NT2/D1 (cell line): ENCODE data around the gene APBA1.

Source experiments
- DNase-seq: peaks from one replicate; pipeline ENCODE4 v3.0.0-alpha.2; 2011; ENCODE audit warnings: low read depth, low spot score
- H3K27me3 ChIP-seq: 2 replicates; pipeline ENCODE4 v1.6.0; 2011; ENCODE audit warnings: mild to moderate bottlenecking; ENCODE audit not compliant: insufficient read length, insufficient read depth
- H3K36me3 ChIP-seq: 2 replicates; pipeline ENCODE4 v1.6.1; 2011; ENCODE audit warnings: mild to moderate bottlenecking, low read length, mixed read lengths; ENCODE audit not compliant: insufficient read depth, insufficient read length
- H3K4me1 ChIP-seq: 2 replicates; pipeline ENCODE4 v1.5.1; 2011; ENCODE audit not compliant: insufficient read depth, insufficient read length
- H3K4me3 ChIP-seq: 2 replicates; pipeline ENCODE4 v1.5.1; 2011; ENCODE audit warnings: low read depth; ENCODE audit not compliant: insufficient read length
- H3K9ac ChIP-seq: 2 replicates; pipeline ENCODE4 v1.6.0; 2011; ENCODE audit warnings: low read depth; ENCODE audit not compliant: insufficient read length
- H3K9me3 ChIP-seq: 2 replicates; pipeline ENCODE4 v1.5.1; 2011; ENCODE audit warnings: mild to moderate bottlenecking, low read length; ENCODE audit not compliant: insufficient read depth
- SUZ12 ChIP-seq: IDR thresholded peaks from 2 replicates; pipeline ENCODE4 v1.6.1; 2011; ENCODE audit not compliant: insufficient read length, insufficient read depth; ENCODE audit errors: extremely low read depth
- YY1 ChIP-seq: IDR thresholded peaks from 2 replicates; pipeline ENCODE4 v1.6.1; 2011; ENCODE audit not compliant: insufficient read length, insufficient read depth
- ZNF274 ChIP-seq: IDR thresholded peaks from 2 replicates; pipeline ENCODE4 v1.6.1; 2011; ENCODE audit warnings: mild to moderate bottlenecking, low read depth, low read length

Gene APBA1

GRCh38 chr9:69657269-69657668, 14.9 kb downstream of the APBA1 start:
- Histone ChIP-seq H3K4me1 (no peaks in the 10 kb centered on the region), H3K9ac (no peak overlapping the region), H3K9me3 (no peaks in the 10 kb centered on the region), H3K36me3 (no peaks in the 10 kb centered on the region), H3K27me3 (no peaks in the 10 kb centered on the region), H3K4me3 (no peak overlapping the region)
- DNase-seq = no peak
- TF ChIP-seq ZNF274 = no peak
- no peak for TF ChIP-seq YY1
- TF ChIP-seq SUZ12 = no peak

DNA sequence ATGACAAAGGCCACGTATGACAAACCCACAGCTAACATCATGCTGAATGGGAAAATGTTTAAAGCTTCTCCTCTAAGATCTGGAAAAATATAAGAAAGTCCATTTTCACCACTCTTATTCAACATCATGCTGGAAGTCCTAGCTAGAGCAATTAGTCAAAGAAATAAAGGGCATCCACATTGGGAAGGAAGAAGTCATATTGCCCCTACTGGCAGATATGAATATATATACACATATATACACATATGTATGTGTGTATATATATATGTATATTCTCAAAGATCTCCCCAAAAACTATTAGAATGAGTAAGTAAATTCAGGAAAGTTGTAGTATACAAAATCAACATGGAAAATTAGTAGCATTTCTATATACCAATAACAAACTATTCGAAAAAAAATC, 17.1 kb downstream of the APBA1 start:
- Histone ChIP-seq H3K9ac (no peak overlapping the region), H3K9me3 (no peaks in the 10 kb centered on the region), H3K4me3 (no peak overlapping the region), H3K36me3 (no peaks in the 10 kb centered on the region), H3K27me3 (no peaks in the 10 kb centered on the region), H3K4me1 (no peaks in the 10 kb centered on the region)
- TF ChIP-seq YY1 = no peak
- TF ChIP-seq SUZ12 = no peak
- TF ChIP-seq ZNF274 = no peak
- DNase-seq = no peak

GRCh38 chr9:69653261-69653660, 18.9 kb downstream of the APBA1 start:
- H3K36me3 ChIP-seq = no peaks in the 10 kb centered on the region
- DNase-seq = no peak
- no peak overlapping the region for H3K4me3 ChIP-seq
- TF ChIP-seq YY1 (no peak), ZNF274 (no peak), SUZ12 (no peak)
- H3K9ac ChIP-seq = no peak overlapping the region
- no peaks in the 10 kb centered on the region for H3K27me3 ChIP-seq
- H3K9me3 ChIP-seq = no peaks in the 10 kb centered on the region
- H3K4me1 ChIP-seq = no peaks in the 10 kb centered on the region

DNA sequence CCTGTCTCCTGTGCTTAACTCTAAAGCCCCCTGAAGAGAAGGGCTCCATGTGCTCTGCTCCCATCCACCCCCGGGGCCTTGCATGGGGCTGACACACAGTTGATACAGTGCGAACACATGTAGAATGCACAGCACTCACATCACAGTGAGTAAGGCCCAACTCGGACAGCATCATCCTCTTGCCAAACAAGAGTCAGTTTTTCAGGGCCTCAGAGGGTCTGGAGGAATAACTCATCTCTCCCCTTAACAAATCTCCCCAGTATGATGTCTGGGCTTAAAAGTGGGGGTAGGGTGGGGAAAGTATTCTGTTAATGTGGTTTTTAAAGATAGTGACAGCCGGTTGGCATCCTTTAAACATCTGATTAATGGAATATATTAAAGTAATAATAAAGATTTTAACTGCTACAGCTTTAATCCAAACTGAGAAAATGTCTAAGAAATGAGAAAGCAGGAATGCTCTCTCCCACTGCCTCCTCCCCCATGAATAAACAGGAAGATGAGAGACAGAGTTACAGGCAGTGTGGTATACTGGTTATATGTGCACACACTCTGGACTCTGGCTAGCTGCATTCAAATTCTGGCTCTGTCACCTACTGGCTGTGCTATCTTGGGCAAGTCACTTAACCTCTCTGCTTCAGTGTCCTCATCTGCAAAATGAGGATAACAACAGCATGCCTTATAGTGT, 22.5 kb downstream of the APBA1 start:
- no peaks in the 10 kb centered on the region for H3K27me3 ChIP-seq
- H3K9me3 ChIP-seq = no peaks in the 10 kb centered on the region
- no peak for DNase-seq
- no peak overlapping the region for H3K4me3 ChIP-seq
- no peak for TF ChIP-seq SUZ12
- no peak for TF ChIP-seq YY1
- no peak for TF ChIP-seq ZNF274
- no peak overlapping the region for H3K9ac ChIP-seq
- no peaks in the 10 kb centered on the region for H3K36me3 ChIP-seq
- no peaks in the 10 kb centered on the region for H3K4me1 ChIP-seq

DNA sequence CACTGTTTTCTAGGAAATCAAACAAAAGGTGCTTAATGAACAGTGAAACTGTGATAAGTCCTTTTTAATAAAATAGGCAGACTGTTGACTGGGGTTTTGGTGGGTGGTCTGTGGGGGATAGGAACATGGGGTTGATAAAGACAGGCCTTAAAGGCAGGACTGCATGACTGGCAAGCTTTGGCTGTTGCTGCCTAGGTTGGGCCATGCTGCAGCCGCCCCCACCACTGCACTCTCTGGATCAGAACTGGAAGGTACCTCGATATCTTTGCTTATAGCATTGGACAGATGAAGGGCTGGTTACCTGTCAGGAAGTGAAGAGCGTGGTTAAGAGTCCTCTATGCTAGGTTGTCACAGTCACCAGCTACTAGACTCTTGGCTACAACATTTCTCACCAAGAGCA, 24.4 kb downstream of the APBA1 start:
- DNase-seq = no peak
- Histone ChIP-seq H3K4me3 (no peak overlapping the region), H3K4me1 (no peaks in the 10 kb centered on the region), H3K36me3 (no peaks in the 10 kb centered on the region), H3K27me3 (no peaks in the 10 kb centered on the region), H3K9ac (no peak overlapping the region), H3K9me3 (no peaks in the 10 kb centered on the region)
- TF ChIP-seq YY1 = no peak
- no peak for TF ChIP-seq ZNF274

GRCh38 chr9:69646810-69647209, 25.4 kb downstream of the APBA1 start:
- no peak for TF ChIP-seq YY1
- no peak for TF ChIP-seq ZNF274
- no peak for TF ChIP-seq SUZ12
- no peak overlapping the region for H3K4me3 ChIP-seq
- H3K27me3 ChIP-seq = no peaks in the 10 kb centered on the region
- no peaks in the 10 kb centered on the region for H3K9me3 ChIP-seq
- H3K9ac ChIP-seq = no peak overlapping the region
- DNase-seq = no peak
- no peaks in the 10 kb centered on the region for H3K36me3 ChIP-seq
- no peaks in the 10 kb centered on the region for H3K4me1 ChIP-seq

GRCh38 chr9:69645488-69645887, 26.7 kb downstream of the APBA1 start:
- no peak for DNase-seq
- no peaks in the 10 kb centered on the region for H3K4me1 ChIP-seq
- H3K4me3 ChIP-seq = no peak overlapping the region
- no peak overlapping the region for H3K9ac ChIP-seq
- no peaks in the 10 kb centered on the region for H3K36me3 ChIP-seq
- H3K9me3 ChIP-seq = no peaks in the 10 kb centered on the region
- no peak for TF ChIP-seq YY1
- TF ChIP-seq SUZ12 = no peak
- TF ChIP-seq ZNF274 = no peak
- no peaks in the 10 kb centered on the region for H3K27me3 ChIP-seq
